Keratinocyte (primary cell): Measurements from ENCODE around the gene TEX50.
"Not testable (repeated sequence)": the region's sequence is repeated elsewhere in the genome, so short reads cannot be mapped to it uniquely, and the experiment has no call there.

Source experiments
- EZH2 ChIP-seq: IDR thresholded peaks from one replicate; pipeline ENCODE4 v1.6.1; 2012; ENCODE audit warnings: inconsistent platforms, mild to moderate bottlenecking, low read length, moderate library complexity
- TF ChIP-seq, protein P1 (sequence below), 3 experiments: IDR thresholded peaks in 1 of 3; conservative IDR thresholded peaks in 1 of 3; optimal IDR thresholded peaks in 1 of 3; 2 replicates in 2 of 3; 3 replicates in 1 of 3; pipeline versions ENCODE3 to v1.5.1; 2011; ENCODE audit warnings: low read length in 3 of 3, mild to moderate bottlenecking in 3 of 3, moderate library complexity in 2 of 3, control low read depth in 1 of 3, inconsistent platforms in 1 of 3; ENCODE audit not compliant: insufficient read depth in 2 of 3; ENCODE audit errors: extremely low read depth in 1 of 3

DNA sequence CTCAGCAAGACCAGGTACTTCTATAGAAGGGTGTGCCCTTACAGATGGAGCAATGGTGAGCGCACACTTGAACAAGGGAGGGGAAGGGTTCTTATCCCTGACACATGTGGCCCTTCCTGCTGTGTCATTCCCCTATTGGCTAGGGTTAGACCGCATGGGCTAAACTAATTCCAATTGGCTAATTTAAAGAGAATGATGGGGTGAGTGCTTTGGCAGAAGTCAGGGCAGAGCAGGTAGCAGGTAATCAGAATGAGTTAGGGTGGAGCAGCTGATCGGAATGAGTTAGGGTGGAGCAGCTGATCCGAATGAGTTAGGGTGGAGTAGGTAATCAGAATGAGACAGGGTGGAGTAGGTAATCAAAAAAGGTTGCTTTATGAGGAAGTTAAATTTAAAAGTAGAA lies 48.7 kb downstream of the TEX50 start:
- TF ChIP-seq, protein P1, sequence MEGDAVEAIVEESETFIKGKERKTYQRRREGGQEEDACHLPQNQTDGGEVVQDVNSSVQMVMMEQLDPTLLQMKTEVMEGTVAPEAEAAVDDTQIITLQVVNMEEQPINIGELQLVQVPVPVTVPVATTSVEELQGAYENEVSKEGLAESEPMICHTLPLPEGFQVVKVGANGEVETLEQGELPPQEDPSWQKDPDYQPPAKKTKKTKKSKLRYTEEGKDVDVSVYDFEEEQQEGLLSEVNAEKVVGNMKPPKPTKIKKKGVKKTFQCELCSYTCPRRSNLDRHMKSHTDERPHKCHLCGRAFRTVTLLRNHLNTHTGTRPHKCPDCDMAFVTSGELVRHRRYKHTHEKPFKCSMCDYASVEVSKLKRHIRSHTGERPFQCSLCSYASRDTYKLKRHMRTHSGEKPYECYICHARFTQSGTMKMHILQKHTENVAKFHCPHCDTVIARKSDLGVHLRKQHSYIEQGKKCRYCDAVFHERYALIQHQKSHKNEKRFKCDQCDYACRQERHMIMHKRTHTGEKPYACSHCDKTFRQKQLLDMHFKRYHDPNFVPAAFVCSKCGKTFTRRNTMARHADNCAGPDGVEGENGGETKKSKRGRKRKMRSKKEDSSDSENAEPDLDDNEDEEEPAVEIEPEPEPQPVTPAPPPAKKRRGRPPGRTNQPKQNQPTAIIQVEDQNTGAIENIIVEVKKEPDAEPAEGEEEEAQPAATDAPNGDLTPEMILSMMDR (optimal IDR thresholded peaks at IDR 0.05 in 1 of 3, IDR thresholded peaks at IDR 0.05 in 1 of 3, conservative IDR thresholded peaks at IDR 0.05 in 1 of 3; ENCODE audit: extremely low read depth in 1 of 3, insufficient read depth in 2 of 3, low read length in 3 of 3) = not testable (repeated sequence)
- not testable (repeated sequence) for TF ChIP-seq EZH2
